GM21526 (cell line): ENCODE measurements around the gene GFRA1.

Experiments used
- ATAC-seq: cut with Tn5 transposase; IDR thresholded peaks from one replicate; pipeline ENCODE4 v1.9.1; 2021; ENCODE audit warnings: moderate library complexity; ENCODE audit not compliant: unreplicated experiment, low FRiP score

GFRA1 gene

DNA sequence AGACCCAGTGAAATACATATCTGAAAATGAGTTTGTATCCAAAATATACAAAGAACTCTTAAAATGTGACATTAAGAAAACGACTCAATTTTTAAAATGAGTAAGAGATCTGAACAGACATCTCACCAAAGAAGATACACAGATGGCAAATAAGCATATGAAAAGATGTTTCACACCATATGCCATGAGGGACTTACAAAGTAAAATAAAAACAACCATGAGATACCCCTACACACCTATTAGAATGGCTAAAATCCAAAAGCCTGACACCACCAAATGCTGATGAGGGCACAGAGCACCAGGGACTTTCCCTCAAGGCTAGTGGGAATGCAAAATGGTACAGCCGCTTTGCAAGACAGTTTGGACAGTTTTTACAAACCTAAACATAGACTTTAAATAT is 27.9 kb downstream of the GFRA1 start:
- no peak for ATAC-seq

DNA sequence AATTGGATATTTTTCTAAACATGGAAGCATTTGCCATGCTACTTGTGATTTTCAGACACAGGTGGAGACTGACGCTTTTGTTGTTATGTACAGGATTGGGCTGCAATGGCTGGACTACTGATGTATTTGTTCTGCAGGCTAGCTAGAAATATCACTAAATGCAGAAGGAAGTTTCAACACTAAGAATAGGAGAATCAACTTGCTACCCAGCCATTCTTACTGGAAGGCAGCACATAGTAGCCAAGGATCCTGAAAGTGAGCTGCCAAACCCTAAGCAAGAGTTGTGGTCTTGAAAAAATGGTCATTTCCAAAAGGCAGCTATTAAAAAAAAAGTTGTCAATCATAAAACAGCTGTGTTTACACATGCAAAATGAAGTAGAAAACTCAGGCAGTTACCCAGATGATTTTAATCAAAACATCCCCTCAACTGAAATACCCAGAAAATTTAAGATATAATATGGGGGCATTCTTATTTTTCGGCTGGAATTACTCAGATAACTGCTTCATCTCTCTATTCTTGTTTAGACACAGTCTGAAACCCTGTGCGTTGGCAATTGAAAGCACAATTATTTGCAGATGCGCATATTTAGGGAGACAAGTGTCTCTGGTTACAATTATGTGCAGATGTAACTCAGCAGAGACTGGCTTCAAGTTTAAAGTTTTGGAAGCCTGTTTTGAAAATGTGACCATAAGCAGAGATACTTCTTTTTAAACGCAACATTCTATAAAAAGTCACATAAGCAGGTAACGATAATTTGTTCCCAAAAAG is 31.2 kb downstream of the GFRA1 start:
- no peak for ATAC-seq

DNA sequence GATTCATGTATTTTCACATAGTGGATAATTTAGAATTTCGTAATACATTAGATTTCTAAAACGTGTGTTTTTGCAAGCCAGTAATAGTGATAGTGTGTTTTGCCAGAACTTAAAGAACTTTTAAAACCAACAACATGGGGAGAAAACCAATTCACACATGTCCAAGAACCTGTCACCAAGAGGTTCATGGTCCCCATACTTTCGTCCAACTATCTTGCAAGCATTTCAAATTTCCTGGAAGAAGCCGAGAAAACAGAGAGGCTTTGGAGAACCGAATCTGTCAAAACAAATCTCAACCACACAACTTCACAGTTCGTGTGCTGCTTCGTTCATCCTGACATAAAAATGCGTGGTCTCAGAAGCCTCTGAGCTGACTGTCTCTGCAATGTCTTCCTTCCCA is 31.9 kb downstream of the GFRA1 start:
- ATAC-seq: no peak

DNA sequence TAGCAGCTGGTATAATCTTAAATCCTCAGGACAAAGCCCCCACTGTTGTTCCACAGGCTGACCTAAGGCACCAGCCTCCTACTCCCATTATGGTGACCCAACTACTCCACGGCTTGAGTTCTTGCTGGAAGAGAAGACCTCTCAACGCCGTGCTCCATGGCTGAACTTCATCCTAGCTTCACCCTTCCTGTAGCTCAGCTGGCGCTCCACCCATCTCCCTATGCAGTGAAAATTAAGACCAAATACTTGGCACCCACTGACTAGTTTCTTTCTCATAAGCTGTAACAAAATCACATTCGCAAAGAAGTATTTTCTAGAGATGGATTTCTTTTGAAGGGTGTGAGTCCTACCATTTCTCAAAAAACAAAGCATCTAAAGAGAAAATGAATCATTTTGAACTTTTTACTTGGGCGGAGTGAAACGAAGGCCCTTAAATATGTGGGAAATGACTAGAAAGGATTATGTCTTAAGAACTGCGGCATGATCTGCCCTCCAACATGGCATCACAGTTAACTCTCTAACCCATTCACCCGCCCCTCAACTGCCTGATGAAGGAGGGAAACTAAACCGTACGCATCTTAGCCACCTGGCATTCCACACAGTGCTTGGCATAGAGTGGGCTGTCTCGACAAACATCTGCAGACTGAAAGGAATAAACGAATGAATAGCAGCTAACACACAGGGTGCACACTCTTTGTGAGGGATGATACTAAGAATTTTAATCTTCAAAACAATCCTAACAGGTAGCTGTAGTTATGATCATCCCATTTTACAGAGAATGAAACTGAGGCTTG is 32.7 kb downstream of the GFRA1 start:
- ATAC-seq: no peak

DNA sequence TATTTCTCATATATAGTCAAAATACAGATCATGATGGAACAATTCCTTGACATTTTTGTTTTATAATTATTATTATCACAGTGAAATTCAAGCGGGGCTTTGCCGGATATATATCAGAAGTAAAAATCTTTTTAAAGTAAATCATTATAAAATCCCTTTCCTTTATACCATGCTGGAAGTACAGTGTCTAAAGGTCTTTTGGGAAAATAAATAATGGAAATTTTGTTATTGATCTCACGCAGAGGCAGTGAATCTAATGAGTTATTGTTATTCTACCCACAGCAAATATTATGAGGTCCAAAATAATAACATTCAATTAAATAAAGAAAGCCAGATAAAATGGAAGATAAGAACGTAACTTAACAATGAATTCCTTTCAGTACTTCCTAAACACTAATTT is 33.8 kb downstream of the GFRA1 start:
- no peak for ATAC-seq

DNA sequence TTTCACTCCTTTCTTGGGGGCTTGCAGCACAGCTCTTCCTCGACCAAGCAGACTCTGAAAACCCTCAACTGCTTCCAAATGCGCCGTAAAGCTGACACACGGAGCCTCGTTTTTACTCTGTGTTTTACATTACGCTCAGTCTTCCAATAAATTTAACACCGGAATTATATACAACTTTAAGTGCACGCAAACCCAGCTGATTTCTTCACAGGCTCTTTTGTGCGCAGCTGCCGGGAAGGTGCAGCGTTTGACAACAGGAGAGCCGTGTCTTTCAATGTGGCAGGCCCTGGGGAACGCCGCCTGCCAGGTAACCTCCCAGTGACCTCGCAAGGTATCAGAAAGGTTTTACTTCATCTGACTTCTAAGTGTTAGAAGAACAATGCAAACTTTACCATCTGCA is 35.0 kb downstream of the GFRA1 start:
- ATAC-seq: no peak

DNA sequence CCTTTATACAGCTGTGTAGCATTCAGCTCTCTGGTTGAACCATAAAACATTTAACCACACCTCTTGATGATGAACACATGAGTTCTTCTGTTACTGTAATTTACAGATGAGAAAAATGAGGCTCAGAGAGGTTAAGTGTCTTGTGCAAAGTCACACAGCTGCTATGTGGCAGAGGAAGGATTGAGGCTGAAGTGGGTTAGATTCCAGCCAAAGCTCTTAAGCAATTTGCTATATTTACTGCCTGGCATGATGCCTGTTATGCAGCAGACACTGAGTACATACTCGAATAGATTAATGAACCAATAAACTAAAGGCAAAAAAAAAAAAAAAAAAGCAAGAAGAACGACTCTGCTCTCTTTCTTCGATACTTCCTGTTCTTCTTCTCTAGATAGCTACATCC is 35.7 kb downstream of the GFRA1 start:
- ATAC-seq: no peak

DNA sequence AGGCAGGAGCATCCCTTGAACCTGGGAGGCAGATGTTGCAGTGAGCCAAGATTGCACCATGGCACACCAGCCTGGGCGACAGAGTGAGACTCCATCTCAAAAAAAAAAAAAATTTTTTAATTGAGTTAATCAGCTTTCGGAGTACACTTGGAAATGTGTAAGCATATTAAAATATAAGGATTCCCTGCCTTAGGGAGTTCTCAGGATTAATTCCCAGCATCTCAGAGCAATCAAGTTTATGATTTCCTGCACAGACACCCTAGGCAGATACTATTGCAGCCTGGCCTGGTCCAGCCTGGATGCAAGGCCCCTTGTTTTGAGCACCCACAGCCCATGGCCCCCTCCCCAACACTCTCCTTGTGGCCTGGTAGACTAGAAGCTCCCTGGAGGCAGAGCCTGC is 39.8 kb downstream of the GFRA1 start:
- no peak for ATAC-seq

DNA sequence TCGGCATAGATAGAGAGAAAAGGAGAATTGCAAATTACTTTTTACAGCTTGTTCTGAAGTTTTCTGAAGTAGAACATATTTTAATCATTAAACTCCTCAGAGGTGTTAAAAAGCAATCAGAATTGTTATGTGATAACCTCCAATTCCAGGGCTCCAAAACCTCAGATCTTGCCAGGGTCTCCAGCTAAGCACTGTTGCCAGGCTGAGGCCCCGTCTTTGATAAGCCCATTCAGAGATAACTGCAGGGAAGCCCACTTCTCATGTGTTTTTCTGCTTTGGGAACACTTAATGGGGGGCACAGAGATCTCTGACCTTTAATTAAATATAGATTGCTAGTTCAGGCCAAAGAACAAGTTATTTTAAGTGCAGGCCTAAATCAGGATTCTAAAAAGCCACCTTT is 40.4 kb downstream of the GFRA1 start:
- no peak for ATAC-seq

DNA sequence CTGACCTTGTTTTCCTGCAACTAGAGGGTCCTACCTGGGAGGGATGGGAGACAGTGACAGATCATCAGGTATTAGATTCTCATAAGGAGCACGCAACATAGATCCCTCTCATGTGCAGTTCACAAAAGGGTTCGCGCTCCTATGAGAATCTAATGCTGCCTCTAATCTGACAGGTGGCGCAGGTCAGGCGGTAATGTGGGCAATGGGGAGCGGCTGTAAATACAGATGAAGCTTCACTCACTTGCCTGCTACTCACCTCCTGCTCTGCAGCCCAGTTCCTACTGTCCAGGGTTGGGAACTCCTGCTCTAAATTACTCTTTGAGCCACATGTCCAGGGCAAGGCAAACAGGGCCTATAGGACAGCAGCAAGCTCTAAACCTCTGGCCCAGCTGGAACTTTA is 46.2 kb downstream of the GFRA1 start:
- no peak for ATAC-seq

DNA sequence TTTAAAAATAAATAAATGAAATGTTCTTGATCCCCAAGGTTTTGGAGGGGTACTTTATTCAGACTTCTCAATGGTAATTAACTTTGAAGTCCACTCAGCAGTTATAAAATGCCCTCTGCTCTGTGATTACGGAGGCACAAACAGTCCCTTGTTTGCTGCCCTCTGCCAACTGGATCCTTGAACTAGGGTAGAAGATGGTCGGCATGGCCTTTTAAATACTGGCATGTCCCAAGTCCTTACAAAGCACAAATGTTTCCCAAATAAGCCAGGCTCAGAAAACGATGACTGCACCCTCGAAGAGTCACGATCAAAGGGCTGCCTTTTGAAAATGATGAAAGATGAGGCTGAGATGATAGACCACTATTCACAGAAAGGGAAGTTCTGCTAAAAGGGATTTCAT is 47.0 kb downstream of the GFRA1 start:
- ATAC-seq: no peak

DNA sequence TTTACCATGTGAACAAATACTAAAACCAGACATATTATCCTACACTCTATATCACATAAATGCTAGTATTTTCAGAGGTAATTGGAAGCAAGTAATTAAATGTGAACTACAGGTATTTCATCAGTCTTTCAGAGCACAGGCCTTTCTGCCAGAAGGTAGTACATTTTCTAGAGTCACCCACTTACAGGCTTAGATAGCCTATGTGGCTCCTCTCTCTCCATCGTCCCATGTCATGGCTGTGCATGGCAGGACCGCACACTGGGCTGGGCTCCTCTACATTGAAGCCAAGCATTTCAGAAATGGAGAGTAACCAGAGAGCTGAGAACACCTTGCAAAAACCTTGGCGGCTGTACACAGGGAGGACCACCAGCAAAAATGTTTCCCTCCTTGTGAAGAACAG is 49.7 kb downstream of the GFRA1 start:
- no peak for ATAC-seq

DNA sequence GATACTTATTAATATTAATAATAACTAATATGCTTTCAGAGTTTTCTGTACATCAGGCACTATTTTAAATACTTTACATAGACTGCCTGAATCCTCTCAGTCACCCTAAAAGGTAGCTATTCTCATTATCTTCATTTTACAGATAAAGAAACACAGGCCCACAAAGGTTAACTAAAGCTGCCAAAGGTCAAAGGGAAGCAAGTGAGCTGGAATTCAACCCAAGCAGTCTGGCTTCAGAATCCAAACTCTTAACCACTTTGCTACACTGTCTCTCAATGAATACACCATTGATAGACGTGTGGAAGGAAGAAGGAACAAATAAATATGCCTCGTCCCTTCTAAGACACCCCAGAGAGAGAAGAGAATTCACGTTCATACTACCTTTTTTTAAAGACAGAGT is 52.0 kb downstream of the GFRA1 start:
- ATAC-seq: no peak

DNA sequence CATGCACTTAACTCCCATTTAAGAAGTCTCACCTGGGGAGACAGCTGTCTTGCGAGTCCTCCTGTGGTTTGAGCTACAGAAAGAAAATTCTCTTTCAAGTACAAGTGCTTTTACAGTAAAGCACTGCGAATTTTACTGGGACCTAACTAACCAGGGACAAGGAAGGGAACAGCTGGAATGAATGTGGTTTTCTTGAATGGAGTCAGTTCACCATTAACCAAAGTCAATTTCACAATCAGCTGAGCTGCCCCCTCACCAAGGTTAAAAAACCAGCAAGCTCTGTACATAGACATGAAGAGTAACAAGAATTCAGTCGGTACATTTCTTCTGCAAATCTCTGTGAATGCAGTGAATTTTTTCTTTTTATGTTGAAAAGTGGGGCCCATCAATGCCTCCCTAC is 56.3 kb downstream of the GFRA1 start:
- ATAC-seq: no peak

DNA sequence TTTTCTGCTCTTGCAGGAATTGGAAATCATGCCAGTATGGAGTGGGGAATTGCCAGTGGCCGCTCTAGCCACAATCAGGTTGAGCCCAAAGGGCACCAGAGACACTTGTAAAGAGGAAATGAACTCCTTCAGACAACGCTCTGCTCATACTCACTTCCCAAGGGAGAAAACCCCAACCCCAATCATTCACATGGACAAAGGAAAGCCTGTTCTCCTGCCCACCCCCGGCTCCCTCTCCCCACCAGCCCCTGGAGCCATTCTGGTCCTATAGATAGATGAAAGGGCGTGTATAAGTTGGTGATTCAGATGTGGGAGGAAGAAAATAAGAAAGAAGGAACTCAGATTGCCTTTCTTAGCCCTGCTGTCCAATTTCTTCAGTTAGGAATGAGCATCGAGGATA is 57.4 kb downstream of the GFRA1 start:
- no peak for ATAC-seq

DNA sequence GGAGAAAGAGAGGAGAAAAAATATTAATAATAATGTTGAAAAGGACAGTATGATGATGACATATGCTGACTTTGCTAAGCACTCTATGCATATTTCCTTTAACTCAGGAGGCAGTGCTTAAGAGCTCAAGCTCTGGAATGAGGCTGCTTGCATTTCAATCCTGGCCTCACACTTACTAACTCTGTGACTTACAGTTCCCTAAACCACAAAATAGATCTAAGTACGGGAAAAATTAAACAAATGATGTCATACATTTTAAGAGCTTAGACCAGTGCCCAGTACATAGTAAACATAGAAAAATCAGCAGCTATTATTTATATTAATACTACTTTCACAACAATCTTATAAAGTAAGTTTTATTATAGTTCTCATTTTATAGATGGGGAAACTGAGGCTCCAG is 61.3 kb downstream of the GFRA1 start:
- no peak for ATAC-seq

DNA sequence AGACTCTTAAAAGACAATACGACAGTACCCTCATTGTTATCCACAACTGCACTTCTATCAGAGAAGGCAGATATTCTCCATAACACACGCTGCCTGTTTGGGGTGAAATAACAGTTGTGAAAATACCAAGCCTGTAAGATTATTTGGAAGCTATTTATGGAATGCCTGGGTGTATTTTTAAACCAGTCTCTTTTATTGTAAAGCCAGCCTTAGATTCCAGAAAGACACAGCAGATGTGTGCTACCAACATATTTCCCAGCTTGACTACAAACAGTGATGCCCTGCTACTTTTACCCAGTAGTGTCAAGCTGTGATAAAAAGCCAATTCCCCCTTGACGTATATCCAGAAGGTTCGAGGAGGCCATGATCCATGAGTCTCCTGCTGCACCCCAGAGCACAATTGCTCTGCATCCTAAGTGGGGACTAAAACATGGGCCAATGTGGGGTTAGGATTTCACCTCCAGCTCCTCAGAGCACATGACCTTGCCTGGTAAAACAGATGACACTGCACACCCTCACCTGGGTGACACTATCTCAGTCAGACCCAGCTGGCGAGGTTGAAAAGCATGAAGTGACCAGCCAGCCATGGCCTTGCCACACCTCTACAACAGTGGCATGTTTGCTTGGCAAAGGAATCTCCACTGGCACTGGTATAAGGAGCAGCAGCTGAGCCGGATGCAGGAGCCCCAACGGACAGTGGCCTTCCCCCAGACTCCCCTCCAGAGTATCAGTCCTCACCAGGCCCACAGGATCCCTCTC is 62.2 kb downstream of the GFRA1 start:
- no peak for ATAC-seq

DNA sequence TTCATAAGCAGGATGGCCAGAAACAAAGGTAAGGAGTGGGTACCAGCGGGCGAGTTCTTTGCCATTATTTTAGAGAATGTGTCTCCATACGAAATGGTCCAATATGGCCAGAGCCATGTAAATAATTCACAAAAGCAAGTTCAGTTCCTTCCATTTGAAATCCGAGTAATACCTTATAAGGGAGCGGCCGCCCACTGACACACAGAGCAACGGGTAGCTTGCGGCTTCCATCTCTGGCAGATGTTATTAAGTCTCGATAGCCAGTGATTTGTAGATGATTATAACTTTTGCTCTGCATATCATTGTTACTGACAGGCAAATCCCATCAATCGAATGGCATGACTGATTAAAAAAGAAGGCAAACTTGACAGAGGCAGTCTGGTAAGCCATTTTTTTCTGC is 63.2 kb downstream of the GFRA1 start:
- no peak for ATAC-seq

DNA sequence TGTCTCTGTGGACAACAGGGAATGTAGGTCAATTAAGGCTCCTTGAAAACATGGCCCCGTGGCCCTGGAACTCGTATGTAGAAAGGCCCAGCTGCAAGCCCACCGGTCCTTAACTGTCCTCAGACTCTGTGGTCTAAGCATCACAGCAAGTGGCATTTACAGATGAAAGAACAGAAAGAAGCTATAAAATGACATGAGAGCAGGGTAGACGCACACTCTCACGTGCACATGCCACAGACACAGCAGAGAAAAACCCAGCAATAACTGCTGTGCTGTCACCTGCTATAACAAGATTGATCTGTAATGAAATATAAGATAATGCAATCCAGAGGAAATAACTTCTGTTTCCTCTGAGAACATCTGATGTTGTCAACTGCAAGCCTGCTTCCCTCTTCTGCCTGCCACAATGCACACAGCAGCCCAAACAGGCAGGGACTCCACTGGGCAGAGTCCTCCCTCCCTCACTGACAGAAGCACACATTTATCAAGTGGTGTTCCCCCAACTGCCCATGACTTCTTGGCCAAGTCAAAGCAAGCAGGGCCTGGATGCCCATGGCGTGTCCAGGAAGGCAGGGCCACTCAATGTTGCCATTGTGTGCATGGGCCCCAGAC is 63.9 kb downstream of the GFRA1 start:
- ATAC-seq: no peak

DNA sequence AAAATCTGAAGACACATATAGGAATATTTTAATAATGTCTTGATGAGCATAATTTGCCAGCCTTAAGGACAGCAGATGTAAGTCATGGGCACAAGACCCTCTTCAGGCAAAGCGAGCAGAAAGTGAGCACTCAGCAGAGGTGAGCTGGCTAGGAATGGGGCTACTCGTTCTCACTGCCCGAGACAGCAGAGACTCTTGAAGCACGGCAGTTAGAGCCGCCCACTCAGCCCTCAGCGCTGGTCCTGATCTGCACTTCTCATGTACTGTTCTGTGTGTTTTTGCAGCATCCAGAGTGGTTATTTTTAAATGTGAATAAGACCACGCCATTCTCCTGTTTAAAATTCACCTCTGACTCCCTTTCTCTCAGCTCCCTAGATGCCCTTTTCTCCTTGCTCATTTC is 65.3 kb downstream of the GFRA1 start:
- no peak for ATAC-seq

DNA sequence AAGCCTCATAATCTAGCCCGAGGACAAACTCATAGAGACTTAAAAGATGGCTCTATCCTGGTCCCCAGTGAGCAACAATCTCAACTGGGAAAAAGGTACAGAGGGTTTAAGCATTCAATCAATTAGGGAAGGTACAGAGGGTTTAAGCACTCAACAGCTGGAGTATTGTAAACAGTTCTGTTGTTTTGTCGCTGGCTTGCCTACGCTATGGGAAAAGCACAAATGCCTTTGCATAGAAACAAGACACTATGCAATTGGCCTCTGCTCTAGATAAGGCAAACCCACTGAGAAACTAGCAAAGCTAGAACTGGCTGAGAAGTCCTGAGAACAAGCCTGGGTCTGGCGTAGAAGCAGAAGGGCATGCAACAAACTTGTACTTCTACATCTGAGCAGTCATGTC is 69.3 kb downstream of the GFRA1 start:
- ATAC-seq: no peak
